Stimulated activated CD8-positive, alpha-beta memory T cell treated with anti-CD3 and anti-CD28 coated beads, Interleukin-4, amount 100 ng/mL, for 4 hours (primary cell): Measurements from ENCODE around the gene TENM3.

Experiments used
- DNase-seq, 2 donors: peaks; one replicate each; pipeline ENCODE4 v3.0.0-alpha.2; 2020; ENCODE audit warnings: low read depth in 2 of 2, low spot score in 1 of 2

TENM3 gene

GRCh38 chr4:182608525-182608924 lies 365.3 kb downstream of the TENM3 start:
- no peak for DNase-seq

GRCh38 chr4:182616476-182616875 lies 373.3 kb downstream of the TENM3 start:
- no peak for DNase-seq

- DNase-seq, result no peak
Observed at GRCh38 chr4:182619660-182620059, 376.5 kb downstream of the TENM3 start.

DNA sequence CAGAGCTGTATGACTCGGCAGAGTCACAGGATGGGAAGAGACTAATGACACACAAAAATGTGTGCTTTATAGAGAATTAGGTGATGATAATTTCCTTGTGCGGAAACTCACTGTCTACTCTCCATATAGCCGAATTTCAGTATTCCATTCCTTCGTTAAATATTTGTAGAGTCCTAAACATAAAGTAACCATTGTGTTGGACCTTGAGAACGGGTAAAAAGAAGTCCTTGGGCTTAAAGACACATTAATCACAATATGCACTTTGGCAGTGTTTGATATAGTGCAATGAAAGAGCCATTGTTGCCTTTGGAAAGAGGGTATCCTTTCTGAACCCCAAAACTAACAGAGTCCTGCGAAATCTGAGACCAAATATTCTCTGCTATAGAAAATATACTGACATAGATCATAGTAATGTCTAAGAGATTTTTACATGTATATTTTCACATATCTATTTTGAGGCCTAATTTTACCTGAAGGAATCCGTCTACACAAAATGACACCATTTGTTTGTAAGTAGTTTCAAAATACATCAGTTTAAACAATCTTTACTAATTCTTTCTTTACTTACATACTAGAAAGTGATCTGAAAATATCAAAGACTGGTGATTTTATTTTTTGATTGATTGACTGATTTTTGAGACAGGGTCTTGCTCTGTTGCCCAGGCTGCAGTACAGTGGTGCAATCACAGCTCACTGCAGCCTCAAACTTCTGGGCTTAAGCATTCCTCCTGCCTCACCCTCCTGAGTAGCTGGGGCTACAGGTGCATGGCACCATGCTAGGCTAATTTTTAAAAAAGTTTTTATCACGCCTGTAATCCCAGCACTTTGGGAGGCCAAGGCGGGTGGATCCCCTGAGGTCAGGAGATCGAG lies 377.1 kb downstream of the TENM3 start:
- no peak for DNase-seq

- DNase-seq, result no peak
Observed at GRCh38 chr4:182624281-182624680, 381.1 kb downstream of the TENM3 start.

GRCh38 chr4:182625193-182625592 lies 382.0 kb downstream of the TENM3 start:
- no peak for DNase-seq

DNA sequence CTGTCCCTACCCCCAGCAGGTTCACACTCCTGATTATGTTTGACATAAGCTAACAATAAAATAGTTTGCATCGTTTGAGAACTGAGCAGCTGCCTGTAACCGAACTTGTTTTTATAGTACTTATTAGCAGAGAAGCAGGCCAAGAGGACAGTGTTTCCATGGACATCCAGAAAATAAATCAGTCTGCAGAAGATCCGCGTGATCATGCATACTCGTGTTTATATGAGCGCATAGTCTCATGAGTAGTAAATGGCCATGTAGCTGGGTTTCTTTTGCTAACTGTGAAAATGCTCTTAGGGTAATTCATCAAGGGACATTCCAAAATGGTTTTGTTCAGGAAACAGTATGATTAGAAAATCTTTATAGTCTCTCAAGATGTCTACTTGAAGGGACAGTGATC lies 384.8 kb downstream of the TENM3 start:
- no peak for DNase-seq

DNA sequence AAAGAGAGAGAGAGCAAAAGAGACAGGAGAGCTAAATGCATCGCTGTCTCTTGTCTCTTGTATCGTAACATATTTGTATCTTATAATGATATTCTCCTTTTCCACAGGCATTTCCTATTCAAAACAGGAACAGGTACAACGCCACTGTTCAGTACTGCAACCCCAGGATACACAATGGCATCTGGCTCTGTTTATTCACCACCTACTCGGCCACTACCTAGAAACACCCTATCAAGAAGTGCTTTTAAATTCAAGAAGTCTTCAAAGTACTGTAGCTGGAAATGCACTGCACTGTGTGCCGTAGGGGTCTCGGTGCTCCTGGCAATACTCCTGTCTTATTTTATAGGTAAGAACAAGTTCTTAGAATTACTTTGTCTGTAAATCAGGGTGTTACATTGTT lies 385.3 kb downstream of the TENM3 start:
- DNase-seq, result no peak

GRCh38 chr4:182629096-182629495 lies 385.9 kb downstream of the TENM3 start:
- DNase-seq, result no peak

- DNase-seq, result no peak
Observed at GRCh38 chr4:182640491-182640890, 397.3 kb downstream of the TENM3 start.

- no peak for DNase-seq
Observed at GRCh38 chr4:182640932-182641331, 397.7 kb downstream of the TENM3 start.

GRCh38 chr4:182642831-182643230 lies 399.6 kb downstream of the TENM3 start:
- no peak for DNase-seq

DNA sequence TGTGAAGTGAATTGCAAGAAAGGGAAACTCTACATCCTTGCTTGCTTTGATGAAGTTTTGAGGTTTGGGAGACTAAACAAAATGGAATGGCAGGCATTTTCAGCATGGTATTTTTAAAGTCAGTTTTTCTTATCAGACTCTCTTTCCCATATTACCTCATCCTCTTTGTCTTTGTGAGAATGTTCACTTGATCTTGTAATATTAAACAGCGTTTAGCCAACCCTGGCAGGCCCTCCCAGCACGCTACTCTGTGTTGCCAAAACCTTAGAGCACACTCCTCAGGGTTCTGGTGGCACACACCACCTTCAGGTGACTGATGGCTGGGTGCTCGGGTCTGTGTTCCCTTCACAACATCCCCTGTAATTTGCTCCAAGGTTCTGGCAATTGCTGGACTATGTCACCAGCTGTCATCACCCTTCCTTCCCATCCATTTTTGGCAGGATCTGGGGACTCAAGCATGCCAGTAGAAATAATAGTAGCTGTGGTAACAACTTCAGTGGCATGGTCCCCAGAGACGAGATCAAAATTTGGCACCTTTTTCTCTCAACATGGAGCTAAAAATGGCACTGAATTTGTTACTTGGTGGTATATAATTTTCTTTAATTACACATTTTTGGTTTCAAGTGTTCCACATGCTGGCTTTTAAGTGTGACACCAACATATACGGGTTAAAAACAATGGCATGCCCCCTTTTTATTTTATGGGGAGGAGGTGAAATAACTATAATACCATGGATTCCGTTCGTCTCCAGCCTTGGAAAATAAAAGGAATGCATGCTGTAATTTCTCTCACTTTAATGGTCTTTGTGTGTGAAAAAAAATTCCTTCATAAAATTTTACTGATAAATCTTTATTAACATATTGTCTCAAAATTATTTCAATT lies 400.8 kb downstream of the TENM3 start:
- DNase-seq, result no peak

DNA sequence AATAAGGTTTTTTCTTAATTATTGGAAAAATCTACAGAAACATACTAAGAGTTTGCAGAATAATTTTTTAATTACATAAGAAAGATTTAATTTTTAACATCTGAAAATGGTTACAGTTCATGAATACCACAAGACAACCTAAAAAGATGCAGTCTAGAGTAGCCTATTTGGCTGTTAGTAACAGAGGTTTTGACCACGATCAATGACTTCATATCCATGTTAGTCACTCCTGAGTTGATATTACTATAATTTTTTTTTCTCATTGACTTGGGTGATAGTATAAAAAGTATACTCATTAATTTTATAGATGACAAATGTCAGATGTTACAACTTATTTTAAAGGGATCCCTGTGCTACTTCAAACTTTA lies 401.5 kb downstream of the TENM3 start:
- DNase-seq, result no peak

- no peak for DNase-seq
Observed at GRCh38 chr4:182645511-182645910, 402.3 kb downstream of the TENM3 start.

DNA sequence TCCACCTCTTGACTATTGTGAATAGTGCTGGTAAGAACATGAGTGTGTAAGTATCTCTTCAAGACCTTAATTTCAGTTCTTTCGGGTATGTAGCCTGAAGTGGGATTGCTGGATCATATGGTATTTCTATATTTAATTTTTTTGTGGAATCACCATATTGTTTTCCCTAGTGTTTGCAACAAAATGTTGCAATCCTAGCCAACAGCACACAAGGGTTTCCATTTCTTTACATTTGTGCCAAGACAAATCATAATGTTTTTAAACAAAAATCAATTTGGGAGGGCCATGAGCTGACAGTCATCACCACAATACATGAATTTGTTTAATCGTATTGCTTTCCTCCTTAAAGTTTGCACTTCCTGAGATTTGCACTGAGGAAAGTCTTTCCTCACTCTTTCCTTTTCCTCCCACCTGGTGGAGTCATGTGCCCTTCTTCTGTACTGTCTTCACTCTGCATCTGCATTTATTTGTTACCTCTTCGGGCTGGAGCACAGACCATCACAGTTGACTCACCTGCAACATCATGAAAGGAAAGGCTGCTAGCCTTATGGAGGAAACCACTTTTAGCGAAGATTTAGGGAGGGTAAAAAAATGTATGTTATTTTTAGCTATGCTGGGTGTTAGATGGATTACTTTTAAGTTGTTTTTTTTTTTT lies 404.6 kb downstream of the TENM3 start:
- DNase-seq, result no peak

- no peak for DNase-seq
Observed at GRCh38 chr4:182648766-182649165, 405.6 kb downstream of the TENM3 start.

DNA sequence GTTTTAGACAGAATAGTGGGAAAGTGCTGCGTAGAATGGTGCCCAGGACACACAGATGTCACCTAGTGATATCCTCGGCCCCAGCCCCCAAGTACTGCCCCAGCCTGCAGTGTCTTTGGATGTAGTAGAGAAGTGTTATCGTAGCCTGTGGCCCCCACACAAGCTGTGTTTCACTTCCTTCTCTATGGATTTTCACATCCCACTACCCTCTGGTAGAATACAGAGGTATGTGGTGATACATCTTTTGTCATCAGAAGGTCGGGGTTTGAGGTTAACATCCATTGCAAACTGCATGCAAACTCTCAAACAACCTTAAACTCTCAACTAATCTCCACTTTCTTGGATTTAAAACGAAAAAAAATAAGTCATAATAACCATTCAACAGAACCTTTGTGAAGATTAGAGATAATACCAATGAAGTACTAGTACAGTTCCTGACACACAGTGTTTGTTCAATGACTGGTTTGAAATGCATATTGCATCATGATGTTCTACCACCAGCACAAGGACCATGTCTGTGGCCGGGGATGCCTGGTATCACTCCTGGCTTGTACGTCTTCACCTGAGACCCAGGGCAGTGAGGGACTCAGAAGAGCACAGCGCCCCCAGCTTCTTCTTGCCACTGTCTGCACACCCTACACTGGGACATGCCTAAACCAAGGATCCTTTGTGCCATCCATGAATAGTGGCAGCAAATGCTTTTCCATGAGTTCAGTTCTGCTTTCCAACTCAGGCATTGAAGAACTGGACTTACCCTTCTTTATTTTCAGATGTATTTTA lies 406.7 kb downstream of the TENM3 start:
- DNase-seq, result no peak

DNA sequence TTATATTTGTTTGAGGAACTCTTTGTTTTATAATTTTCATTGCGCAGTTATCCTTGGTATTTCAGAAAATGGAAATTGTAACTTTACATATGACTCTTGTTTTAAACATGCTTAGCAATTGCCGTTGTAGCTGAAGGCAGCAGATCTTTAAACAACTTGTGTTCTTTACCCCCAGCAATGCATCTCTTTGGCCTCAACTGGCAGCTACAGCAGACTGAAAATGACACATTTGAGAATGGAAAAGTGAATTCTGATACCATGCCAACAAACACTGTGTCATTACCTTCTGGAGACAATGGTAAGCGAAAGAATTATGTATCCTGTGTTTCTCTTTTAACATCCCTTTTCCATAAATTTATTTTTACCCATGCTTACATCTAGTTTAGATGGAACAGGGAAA lies 410.4 kb downstream of the TENM3 start:
- DNase-seq, result no peak

- no peak for DNase-seq
Observed at GRCh38 chr4:182655340-182655739, 412.1 kb downstream of the TENM3 start.

DNA sequence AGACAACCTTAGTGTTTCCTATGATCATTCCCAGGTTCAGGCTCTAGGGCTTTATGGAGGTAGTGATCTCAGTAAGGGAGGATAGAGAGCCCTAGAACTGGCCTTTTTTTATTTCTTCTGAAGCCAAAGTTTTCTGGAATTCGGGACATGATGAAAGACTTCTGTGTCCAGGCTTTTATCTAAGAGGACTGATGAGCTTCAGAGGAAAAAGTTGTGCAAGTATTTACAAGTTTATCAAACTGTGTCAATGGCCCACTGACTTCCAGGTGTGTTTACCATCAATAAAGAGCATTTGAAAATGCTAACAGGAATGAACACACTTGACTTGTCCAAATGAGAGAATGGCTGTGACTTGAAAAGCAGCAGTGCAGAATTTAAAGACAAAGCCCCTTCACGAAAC lies 419.3 kb downstream of the TENM3 start:
- DNase-seq, result no peak
